Keratinocyte (primary cell): ENCODE results near the gene KRTAP5-7. TPM values are rescaled to one million over a fixed set of nuclear protein-coding genes. Genes with fewer than 3 reads are reported as not detected.
"Not testable (repeated sequence)": the region's sequence is repeated elsewhere in the genome, so short reads cannot be mapped to it uniquely, and the experiment has no call there.

Experiments used
- DNase-seq: peaks from one replicate; pipeline ENCODE4 v3.0.0-alpha.2; 2011; ENCODE audit warnings: low read depth, missing footprints, low spot score
- FAIRE-seq: peaks from 2 replicates; lab custom pipeline; 2011; peaks lifted over from hg19 to GRCh38; lab: Jason Lieb, UNC
- H2AFZ ChIP-seq: 2 replicates; pipeline ENCODE4 v1.6.0; 2012; ENCODE audit warnings: low read length, control low read depth, inconsistent platforms; ENCODE audit not compliant: control insufficient read depth
- H3K27ac ChIP-seq: 2 replicates; pipeline ENCODE4 v1.5.1; 2011; ENCODE audit warnings: low read length; ENCODE audit not compliant: control insufficient read depth, insufficient read depth
- H3K27me3 ChIP-seq: 3 replicates; pipeline ENCODE4 v1.6.0; 2011; ENCODE audit warnings: low read length; ENCODE audit not compliant: control insufficient read depth, insufficient read depth; ENCODE audit errors: extremely low read depth
- H3K36me3 ChIP-seq, 2 experiments: 2 replicates in 1 of 2; 3 replicates in 1 of 2; pipeline ENCODE4 v1.5.1; 2011; ENCODE audit warnings: low read length in 2 of 2, mild to moderate bottlenecking in 1 of 2; ENCODE audit not compliant: control insufficient read depth in 2 of 2, insufficient read depth in 2 of 2; ENCODE audit errors: extremely low read depth in 1 of 2
- H3K4me1 ChIP-seq: 3 replicates; pipeline ENCODE4 v1.5.1; 2011; ENCODE audit warnings: low read length; ENCODE audit not compliant: control insufficient read depth, insufficient read depth; ENCODE audit errors: extremely low read depth
- H3K4me2 ChIP-seq: 3 replicates; pipeline ENCODE4 v1.6.0; 2011; ENCODE audit warnings: low read depth, low read length; ENCODE audit not compliant: control insufficient read depth, insufficient read depth; ENCODE audit errors: extremely low read depth
- H3K4me3 ChIP-seq, 3 experiments: fragments of 200-600 bp in 1 of 3; sonication (generic) in 1 of 3; 2 replicates in 2 of 3; 3 replicates in 1 of 3; pipeline ENCODE4 v1.5.1; 2011 to 2016; ENCODE audit warnings: low read length in 3 of 3, mild to moderate bottlenecking in 3 of 3, control low read depth in 2 of 3, inconsistent platforms in 1 of 3, low read depth in 1 of 3, mixed read lengths in 1 of 3, mixed run types in 1 of 3, moderate library complexity in 1 of 3; ENCODE audit not compliant: control insufficient read depth in 2 of 3, insufficient read depth in 2 of 3; ENCODE audit errors: extremely low read depth in 1 of 3
- H3K79me2 ChIP-seq: 2 replicates; pipeline ENCODE4 v1.6.0; 2012; ENCODE audit warnings: low read length; ENCODE audit not compliant: control insufficient read depth, insufficient read depth
- H3K9ac ChIP-seq: 3 replicates; pipeline ENCODE4 v1.6.0; 2011; ENCODE audit warnings: low read length; ENCODE audit not compliant: control insufficient read depth, insufficient read depth; ENCODE audit errors: extremely low read depth
- H3K9me1 ChIP-seq: 3 replicates; pipeline ENCODE4 v1.6.0; 2011; ENCODE audit warnings: low read length; ENCODE audit not compliant: control insufficient read depth, insufficient read depth; ENCODE audit errors: extremely low read depth
- H3K9me3 ChIP-seq: 2 replicates; pipeline ENCODE4 v1.5.1; 2012; ENCODE audit warnings: low read depth, low read length; ENCODE audit not compliant: control insufficient read depth
- H4K20me1 ChIP-seq: 3 replicates; pipeline ENCODE4 v1.6.0; 2011; ENCODE audit warnings: low read length; ENCODE audit not compliant: control insufficient read depth, insufficient read depth; ENCODE audit errors: extremely low read depth
- CTCF ChIP-seq, 3 experiments: IDR thresholded peaks in 1 of 3; conservative IDR thresholded peaks in 1 of 3; optimal IDR thresholded peaks in 1 of 3; 2 replicates in 2 of 3; 3 replicates in 1 of 3; pipeline versions ENCODE3 to v1.5.1; 2011; ENCODE audit warnings: low read length in 3 of 3, mild to moderate bottlenecking in 3 of 3, moderate library complexity in 2 of 3, control low read depth in 1 of 3, inconsistent platforms in 1 of 3; ENCODE audit not compliant: insufficient read depth in 2 of 3; ENCODE audit errors: extremely low read depth in 1 of 3
- EZH2 ChIP-seq: IDR thresholded peaks from one replicate; pipeline ENCODE4 v1.6.1; 2012; ENCODE audit warnings: inconsistent platforms, mild to moderate bottlenecking, low read length, moderate library complexity
- dilution Hi-C: fragments of 300-500 bp; cut with MboI; formaldehyde crosslinking; loops from one replicate; pipeline ENCODE4 v1.7.0; 2020; ENCODE audit warnings: low sequenced_read_pairs; ENCODE audit not compliant: extremely low pct_ligation_motif_present
- polyA plus RNA-seq, 5 experiments: library from polyadenylated mRNA; depleted of rRNA in 3 of 5; stranded (reverse) in 3 of 5; stranded (forward) in 1 of 5; unstranded in 1 of 5; fragments of >200 nt; gene quantifications; 1 replicate in 1 of 5; 2 replicates in 3 of 5; 3 replicates in 1 of 5; pipeline versions ENCODE4 v1.2.1 to v1.2.3, GENCODE V29; 2011 to 2012; ENCODE audit warnings: missing spikeins in 2 of 5, low read depth in 1 of 5, low replicate concordance in 1 of 5

KRTAP5-7 gene
- polyA plus RNA-seq, 1 donor (not counting 4 experiments of a cell fraction or from before 2014, with no cell fraction given), result not detected

DNA sequence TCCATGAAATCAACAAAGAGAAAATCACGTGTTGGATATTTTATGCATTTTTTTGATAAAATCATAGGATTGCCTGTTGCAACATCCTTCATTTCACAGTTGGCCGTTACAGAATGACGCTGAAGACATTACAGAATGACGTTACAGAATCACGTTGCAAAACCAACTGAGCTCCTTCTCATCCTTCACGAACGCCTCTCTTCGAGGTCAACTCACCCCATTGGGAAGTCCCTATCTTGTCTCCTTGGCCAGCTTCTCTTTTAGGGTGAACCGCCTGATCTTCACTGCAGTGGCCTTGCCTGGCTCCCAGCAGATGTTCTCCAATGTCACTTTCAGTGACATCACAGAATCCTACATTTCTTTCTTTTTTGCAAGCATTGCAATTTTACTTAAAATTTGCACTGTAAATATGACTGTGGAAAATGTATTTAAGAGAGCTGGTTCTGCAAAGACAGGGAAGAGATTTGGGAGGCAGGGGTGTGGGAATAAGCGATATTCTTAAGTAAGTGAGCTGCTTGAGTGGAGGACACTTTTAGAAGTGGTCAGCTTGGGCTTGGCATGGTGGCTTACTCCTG is 5.1 kb downstream of the KRTAP5-7 start:
- H3K27me3 ChIP-seq, result no peaks in the 10 kb centered on the region

GRCh38 chr11:71534711-71535608 is 7.9 kb downstream of the KRTAP5-7 start:
- FAIRE-seq, H3K27ac ChIP-seq, H3K4me3 ChIP-seq, DNase-seq, H3K9me1 ChIP-seq, dilution Hi-C loops, H2AFZ ChIP-seq, H4K20me1 ChIP-seq, H3K4me1 ChIP-seq, H3K4me2 ChIP-seq, H3K27me3 ChIP-seq, H3K9ac ChIP-seq, H3K9me3 ChIP-seq, H3K36me3 ChIP-seq, H3K79me2 ChIP-seq: not testable (repeated sequence)

More for the DNA sequence above, 5.1 kb downstream of the KRTAP5-7 start:
- Histone ChIP-seq H3K9me3 (no peaks in the 10 kb centered on the region), H3K4me3 (no peak overlapping the region), H3K36me3 (no peaks in the 10 kb centered on the region), H3K27ac (no peak overlapping the region), H3K4me2 (no peak overlapping the region), H4K20me1 (no peaks in the 10 kb centered on the region), H3K4me1 (no peaks in the 10 kb centered on the region), H3K9me1 (no peaks in the 10 kb centered on the region), H3K9ac (no peak overlapping the region), H3K79me2 (no peaks in the 10 kb centered on the region), H2AFZ (no peak overlapping the region)
- no peak for DNase-seq
- dilution Hi-C loops, result no loop called here
- no peak for FAIRE-seq
- TF ChIP-seq CTCF (optimal IDR thresholded peaks at IDR 0.05 in 1 of 3, IDR thresholded peaks at IDR 0.05 in 1 of 3, conservative IDR thresholded peaks at IDR 0.05 in 1 of 3; ENCODE audit: extremely low read depth in 1 of 3, insufficient read depth in 2 of 3, low read length in 3 of 3) (no peak), EZH2 (no peak)
